Panc1 (cell line): Measurements from ENCODE around the gene MBTPS1. TPM values are rescaled to one million over a fixed set of nuclear protein-coding genes. Genes with fewer than 3 reads are reported as not detected.
"Not testable (repeated sequence)": the region's sequence is repeated elsewhere in the genome, so short reads cannot be mapped to it uniquely, and the experiment has no call there.

Experiments used
- ATAC-seq: fragments of 200-7000 bp; cut with Tn5 transposase; 2 replicates; pipeline ENCODE4 v1.9.1; 2020; ENCODE audit warnings: mild to moderate bottlenecking, moderate library complexity
- BruUV-seq: library from RNA; stranded (reverse); fragments of 400-500 nt; replicated peaks from 2 replicates; lab custom pipeline; 2021; lab: Mats Ljungman, UMichigan
- CTCF ChIA-PET: fragments of 300-600 bp; sonication (Branson Sonifier 250); formaldehyde crosslinking; loops from one replicate; lab custom pipeline; 2022; ENCODE audit warnings: antibody characterized with exemption; lab: Charles Lee
- POLR2A ChIA-PET: fragments of 300-600 bp; sonication (Branson Sonifier 250); formaldehyde crosslinking; loops from one replicate; lab custom pipeline; 2022; ENCODE audit warnings: antibody characterized with exemption; lab: Charles Lee
- DNase-seq: peaks from one replicate; pipeline ENCODE4 v3.0.0-alpha.2; 2010; ENCODE audit warnings: low read depth, low spot score
- H3K27ac ChIP-seq: 2 replicates; pipeline ENCODE4 v1.5.1; 2011; ENCODE audit warnings: mild to moderate bottlenecking, low read length, inconsistent platforms
- H3K27me3 ChIP-seq: fragments of 200-500 bp; sonication (Bioruptor generic); 2 replicates; pipeline ENCODE4 v1.6.0; 2014; ENCODE audit warnings: low read length, inconsistent platforms; ENCODE audit not compliant: control insufficient read depth, insufficient read depth
- H3K36me3 ChIP-seq: fragments of 200-500 bp; sonication (Bioruptor generic); 2 replicates; pipeline ENCODE4 v1.5.1; 2014; ENCODE audit warnings: inconsistent platforms, mild to moderate bottlenecking, low read length, moderate library complexity; ENCODE audit not compliant: control insufficient read depth, insufficient read depth
- H3K4me1 ChIP-seq: 2 replicates; pipeline ENCODE4 v1.5.1; 2011; ENCODE audit warnings: inconsistent platforms, mild to moderate bottlenecking, low read length, moderate library complexity; ENCODE audit not compliant: control insufficient read depth, insufficient read depth
- H3K4me3 ChIP-seq, 2 experiments: 2 replicates each; pipeline ENCODE4 v1.5.1; 2011 to 2012; ENCODE audit warnings: low read depth in 2 of 2, low read length in 2 of 2, mild to moderate bottlenecking in 2 of 2, inconsistent platforms in 1 of 2, moderate library complexity in 1 of 2
- H3K9me3 ChIP-seq: fragments of 200-500 bp; sonication (Bioruptor generic); 2 replicates; pipeline ENCODE4 v1.5.1; 2014; ENCODE audit warnings: low read depth, mild to moderate bottlenecking, inconsistent platforms, low read length, moderate library complexity; ENCODE audit not compliant: control insufficient read depth, insufficient read depth
- POLR2AphosphoS5 ChIP-seq: IDR thresholded peaks from 2 replicates; pipeline ENCODE4 v1.6.1; 2012; ENCODE audit warnings: mild to moderate bottlenecking, low read depth, low read length, moderate library complexity
- SIN3A ChIP-seq: IDR thresholded peaks from 2 replicates; pipeline ENCODE4 v1.6.1; 2012; ENCODE audit warnings: low read depth, mild to moderate bottlenecking, low read length, moderate library complexity, borderline replicate concordance; ENCODE audit not compliant: insufficient read depth
- TCF7L2 ChIP-seq: IDR thresholded peaks from 2 replicates; pipeline ENCODE4 v1.6.1; 2011; ENCODE audit warnings: mild to moderate bottlenecking, low read depth, low read length, inconsistent platforms
- in situ Hi-C: cut with HindIII; loops from 2 replicates; pipeline ENCODE4 v1.10.0; 2016; ENCODE audit warnings: low sequenced_read_pairs, low pct_unique_long_range_greater_than_20kb
- intact Hi-C: fragments of 100-400 bp; cut with micrococcal nuclease; formaldehyde crosslinking; loops from one replicate; pipeline ENCODE4 v1.10.0; 2022; ENCODE audit not compliant: unreplicated experiment
- total RNA-seq: library from RNA; stranded (reverse); gene quantifications from one replicate; pipeline ENCODE4 v1.2.1, GENCODE V29; 2021; ENCODE audit not compliant: unreplicated experiment
- TF ChIP-seq, protein P1 (sequence below), 2 experiments: IDR thresholded peaks; 2 replicates each; pipeline ENCODE4 v1.6.1; 2011 to 2012; ENCODE audit warnings: low read depth in 2 of 2, control low read depth in 1 of 2, low read length in 1 of 2, mild to moderate bottlenecking in 1 of 2, moderate library complexity in 1 of 2; ENCODE audit not compliant: insufficient read depth in 1 of 2
- TF ChIP-seq, protein P2 (sequence below): fragments of 450-650 bp; IDR thresholded peaks from 2 replicates; pipeline ENCODE4 v1.5.1; 2017; ENCODE audit warnings: mild to moderate bottlenecking

The MBTPS1 gene
- total RNA-seq, 1 experiment from 2014 or later: 66.8 TPM

GRCh38 chr16:84120023-84120422 lies 3.3 kb upstream of the MBTPS1 start:
- CTCF ChIA-PET: no interaction called here
- no TSS peak for BruUV-seq

GRCh38 chr16:84119368-84119767 lies 2.6 kb upstream of the MBTPS1 start:
- ChIA-PET POLR2A (no interaction called here), CTCF (no interaction called here)
- TF ChIP-seq, protein P1, sequence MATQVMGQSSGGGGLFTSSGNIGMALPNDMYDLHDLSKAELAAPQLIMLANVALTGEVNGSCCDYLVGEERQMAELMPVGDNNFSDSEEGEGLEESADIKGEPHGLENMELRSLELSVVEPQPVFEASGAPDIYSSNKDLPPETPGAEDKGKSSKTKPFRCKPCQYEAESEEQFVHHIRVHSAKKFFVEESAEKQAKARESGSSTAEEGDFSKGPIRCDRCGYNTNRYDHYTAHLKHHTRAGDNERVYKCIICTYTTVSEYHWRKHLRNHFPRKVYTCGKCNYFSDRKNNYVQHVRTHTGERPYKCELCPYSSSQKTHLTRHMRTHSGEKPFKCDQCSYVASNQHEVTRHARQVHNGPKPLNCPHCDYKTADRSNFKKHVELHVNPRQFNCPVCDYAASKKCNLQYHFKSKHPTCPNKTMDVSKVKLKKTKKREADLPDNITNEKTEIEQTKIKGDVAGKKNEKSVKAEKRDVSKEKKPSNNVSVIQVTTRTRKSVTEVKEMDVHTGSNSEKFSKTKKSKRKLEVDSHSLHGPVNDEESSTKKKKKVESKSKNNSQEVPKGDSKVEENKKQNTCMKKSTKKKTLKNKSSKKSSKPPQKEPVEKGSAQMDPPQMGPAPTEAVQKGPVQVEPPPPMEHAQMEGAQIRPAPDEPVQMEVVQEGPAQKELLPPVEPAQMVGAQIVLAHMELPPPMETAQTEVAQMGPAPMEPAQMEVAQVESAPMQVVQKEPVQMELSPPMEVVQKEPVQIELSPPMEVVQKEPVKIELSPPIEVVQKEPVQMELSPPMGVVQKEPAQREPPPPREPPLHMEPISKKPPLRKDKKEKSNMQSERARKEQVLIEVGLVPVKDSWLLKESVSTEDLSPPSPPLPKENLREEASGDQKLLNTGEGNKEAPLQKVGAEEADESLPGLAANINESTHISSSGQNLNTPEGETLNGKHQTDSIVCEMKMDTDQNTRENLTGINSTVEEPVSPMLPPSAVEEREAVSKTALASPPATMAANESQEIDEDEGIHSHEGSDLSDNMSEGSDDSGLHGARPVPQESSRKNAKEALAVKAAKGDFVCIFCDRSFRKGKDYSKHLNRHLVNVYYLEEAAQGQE (IDR thresholded peaks at IDR 0.05; ENCODE audit: insufficient read depth in 1 of 2, low read depth in 2 of 2, low read length in 1 of 2): no peak
- TF ChIP-seq TCF7L2 (no peak), SIN3A (no peak), POLR2AphosphoS5 (no peak)
- TF ChIP-seq, protein P2, sequence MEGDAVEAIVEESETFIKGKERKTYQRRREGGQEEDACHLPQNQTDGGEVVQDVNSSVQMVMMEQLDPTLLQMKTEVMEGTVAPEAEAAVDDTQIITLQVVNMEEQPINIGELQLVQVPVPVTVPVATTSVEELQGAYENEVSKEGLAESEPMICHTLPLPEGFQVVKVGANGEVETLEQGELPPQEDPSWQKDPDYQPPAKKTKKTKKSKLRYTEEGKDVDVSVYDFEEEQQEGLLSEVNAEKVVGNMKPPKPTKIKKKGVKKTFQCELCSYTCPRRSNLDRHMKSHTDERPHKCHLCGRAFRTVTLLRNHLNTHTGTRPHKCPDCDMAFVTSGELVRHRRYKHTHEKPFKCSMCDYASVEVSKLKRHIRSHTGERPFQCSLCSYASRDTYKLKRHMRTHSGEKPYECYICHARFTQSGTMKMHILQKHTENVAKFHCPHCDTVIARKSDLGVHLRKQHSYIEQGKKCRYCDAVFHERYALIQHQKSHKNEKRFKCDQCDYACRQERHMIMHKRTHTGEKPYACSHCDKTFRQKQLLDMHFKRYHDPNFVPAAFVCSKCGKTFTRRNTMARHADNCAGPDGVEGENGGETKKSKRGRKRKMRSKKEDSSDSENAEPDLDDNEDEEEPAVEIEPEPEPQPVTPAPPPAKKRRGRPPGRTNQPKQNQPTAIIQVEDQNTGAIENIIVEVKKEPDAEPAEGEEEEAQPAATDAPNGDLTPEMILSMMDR: no peak
- ATAC-seq (no peak), DNase-seq (no peak)
- no peaks in the 10 kb centered on the region; the same call in 1 of the 2 replicates for H3K4me1 ChIP-seq
- H3K27ac ChIP-seq: no peak overlapping the region
- in situ Hi-C loops: no loop called here
- no peaks in the 10 kb centered on the region for H3K9me3 ChIP-seq
- BruUV-seq: no TSS peak
- H3K36me3 ChIP-seq: peaks cover 11% of the 10 kb centered on the region; the same call in 1 of the 2 replicates
- H3K4me3 ChIP-seq: no peak overlapping the region
- H3K27me3 ChIP-seq: no peaks in the 10 kb centered on the region
- intact Hi-C loops: no loop called here

More at GRCh38 chr16:84120023-84120422, 3.3 kb upstream of the MBTPS1 start:
- ATAC-seq: no peak
- Histone ChIP-seq H3K4me1 (no peaks in the 10 kb centered on the region; the same call in 1 of the 2 replicates), H3K4me3 (no peak overlapping the region), H3K27ac (no peak overlapping the region), H3K27me3 (no peaks in the 10 kb centered on the region), H3K9me3 (no peaks in the 10 kb centered on the region), H3K36me3 (peaks cover 11% of the 10 kb centered on the region; the same call in 1 of the 2 replicates)
- in situ Hi-C loops (no loop called here), intact Hi-C loops (no loop called here)
- DNase-seq: no peak
- no peak for TF ChIP-seq TCF7L2
- TF ChIP-seq POLR2AphosphoS5: no peak
- TF ChIP-seq, protein P1 (IDR thresholded peaks at IDR 0.05; ENCODE audit: insufficient read depth in 1 of 2, low read depth in 2 of 2, low read length in 1 of 2): no peak
- no peak for TF ChIP-seq SIN3A
- TF ChIP-seq, protein P2: no peak
- POLR2A ChIA-PET: no interaction called here

- CTCF ChIA-PET, H3K27ac ChIP-seq, BruUV-seq, H3K4me1 ChIP-seq, H3K27me3 ChIP-seq, H3K9me3 ChIP-seq, H3K4me3 ChIP-seq, DNase-seq, POLR2A ChIA-PET, ATAC-seq, in situ Hi-C loops, intact Hi-C loops: not testable (repeated sequence)
- H3K36me3 ChIP-seq: peaks cover 11% of the 10 kb centered on the region; the same call in 1 of the 2 replicates
Measured at GRCh38 chr16:84118315-84118714, 1.6 kb upstream of the MBTPS1 start.
